Measurements from ENCODE around the gene RNF151.

RNF151 gene

DNA sequence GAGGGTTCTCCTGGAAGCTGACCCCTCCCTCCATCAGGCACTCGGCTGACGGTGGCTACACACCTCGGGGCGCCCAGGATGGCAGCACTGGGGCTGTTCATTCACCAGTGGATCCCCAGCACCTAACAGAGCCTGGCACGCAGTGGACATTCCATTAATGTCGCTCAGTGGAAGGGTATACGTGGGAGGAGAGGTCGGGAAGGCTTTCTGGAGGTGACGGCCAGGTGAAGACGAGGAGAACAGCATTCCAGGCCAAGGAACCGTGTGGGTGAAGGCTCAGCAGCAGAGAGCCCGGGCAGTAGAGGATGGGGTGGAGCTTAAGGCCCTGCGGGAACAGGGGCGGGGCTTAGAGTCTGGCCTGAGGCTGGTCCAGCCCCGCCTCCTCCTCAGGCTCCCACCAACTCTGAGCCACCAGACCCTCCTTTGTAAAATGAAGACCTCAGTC is 45.9 kb upstream of the RNF151 start:
- DNase-seq (ENCODE audit: low read depth), result no peak
- H3K4me3 ChIP-seq (ENCODE audit: low read depth, low read length), result no peak overlapping the region
- TF ChIP-seq, protein P1, sequence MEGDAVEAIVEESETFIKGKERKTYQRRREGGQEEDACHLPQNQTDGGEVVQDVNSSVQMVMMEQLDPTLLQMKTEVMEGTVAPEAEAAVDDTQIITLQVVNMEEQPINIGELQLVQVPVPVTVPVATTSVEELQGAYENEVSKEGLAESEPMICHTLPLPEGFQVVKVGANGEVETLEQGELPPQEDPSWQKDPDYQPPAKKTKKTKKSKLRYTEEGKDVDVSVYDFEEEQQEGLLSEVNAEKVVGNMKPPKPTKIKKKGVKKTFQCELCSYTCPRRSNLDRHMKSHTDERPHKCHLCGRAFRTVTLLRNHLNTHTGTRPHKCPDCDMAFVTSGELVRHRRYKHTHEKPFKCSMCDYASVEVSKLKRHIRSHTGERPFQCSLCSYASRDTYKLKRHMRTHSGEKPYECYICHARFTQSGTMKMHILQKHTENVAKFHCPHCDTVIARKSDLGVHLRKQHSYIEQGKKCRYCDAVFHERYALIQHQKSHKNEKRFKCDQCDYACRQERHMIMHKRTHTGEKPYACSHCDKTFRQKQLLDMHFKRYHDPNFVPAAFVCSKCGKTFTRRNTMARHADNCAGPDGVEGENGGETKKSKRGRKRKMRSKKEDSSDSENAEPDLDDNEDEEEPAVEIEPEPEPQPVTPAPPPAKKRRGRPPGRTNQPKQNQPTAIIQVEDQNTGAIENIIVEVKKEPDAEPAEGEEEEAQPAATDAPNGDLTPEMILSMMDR (IDR thresholded peaks at IDR 0.05; ENCODE audit: low read depth, low read length, missing control alignments), result no peak

DNA sequence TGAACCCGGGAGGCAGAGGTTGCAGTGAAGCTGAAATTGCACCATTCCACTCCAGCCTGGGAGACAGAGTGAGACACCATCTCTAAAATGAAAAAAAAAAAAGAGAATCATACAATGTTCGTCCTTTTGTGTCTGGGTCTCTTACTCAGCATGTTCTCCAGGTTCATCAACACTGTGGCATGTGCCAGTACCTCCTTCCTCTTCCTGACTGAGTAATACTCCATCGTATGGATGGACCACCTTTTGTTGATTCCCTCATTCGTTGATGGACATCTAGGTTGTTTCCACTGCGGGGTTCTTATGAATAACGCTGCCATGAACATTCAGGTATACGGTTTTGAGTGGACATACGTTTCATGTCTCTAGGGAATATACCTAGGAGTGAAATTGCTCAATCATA is 44.3 kb upstream of the RNF151 start:
- TF ChIP-seq, protein P1 (IDR thresholded peaks at IDR 0.05; ENCODE audit: low read depth, low read length, missing control alignments), result no peak
- no peak for DNase-seq (ENCODE audit: low read depth)
- H3K4me3 ChIP-seq (ENCODE audit: low read depth, low read length), result no peak overlapping the region

DNA sequence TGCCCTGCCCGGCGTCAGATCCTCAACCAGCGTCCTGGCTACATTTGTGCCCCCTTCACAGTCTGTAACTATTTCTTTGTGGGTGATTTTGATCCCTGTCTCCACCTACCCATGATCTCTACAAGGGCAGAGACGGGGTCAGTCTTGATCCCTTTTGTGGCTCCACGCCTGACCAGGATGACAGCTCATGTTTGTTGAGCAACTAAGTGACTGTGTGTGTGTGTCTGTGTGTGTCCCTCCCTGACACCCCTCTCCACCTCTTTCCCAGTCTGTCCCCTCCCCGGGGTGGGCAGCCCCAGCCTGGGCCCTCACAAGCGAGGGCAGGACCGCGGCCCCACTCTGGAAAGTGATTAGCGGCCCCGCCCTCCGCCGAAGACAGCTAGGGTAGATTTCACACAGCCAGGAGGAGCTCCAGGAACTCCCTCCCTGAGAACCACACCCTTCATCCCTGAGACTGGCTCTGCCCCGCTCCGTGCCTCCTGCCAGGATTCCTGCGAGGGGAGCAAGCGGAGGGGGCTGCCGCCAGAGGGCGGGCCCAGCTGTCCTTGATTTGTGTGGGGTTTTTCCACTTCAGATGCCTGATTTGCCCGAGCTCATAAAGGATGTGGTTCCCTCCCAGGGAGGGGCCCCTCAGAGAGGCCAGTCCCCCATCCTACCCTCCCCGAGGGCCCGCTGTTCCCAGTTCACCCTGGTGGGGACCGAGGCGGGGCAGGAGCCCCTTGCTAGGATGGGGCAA is 43.2 kb upstream of the RNF151 start:
- no peak for DNase-seq (ENCODE audit: low read depth)
- TF ChIP-seq, protein P1 (IDR thresholded peaks at IDR 0.05; ENCODE audit: low read depth, low read length, missing control alignments), result no peak
- H3K4me3 ChIP-seq (ENCODE audit: low read depth, low read length), result no peak overlapping the region

DNA sequence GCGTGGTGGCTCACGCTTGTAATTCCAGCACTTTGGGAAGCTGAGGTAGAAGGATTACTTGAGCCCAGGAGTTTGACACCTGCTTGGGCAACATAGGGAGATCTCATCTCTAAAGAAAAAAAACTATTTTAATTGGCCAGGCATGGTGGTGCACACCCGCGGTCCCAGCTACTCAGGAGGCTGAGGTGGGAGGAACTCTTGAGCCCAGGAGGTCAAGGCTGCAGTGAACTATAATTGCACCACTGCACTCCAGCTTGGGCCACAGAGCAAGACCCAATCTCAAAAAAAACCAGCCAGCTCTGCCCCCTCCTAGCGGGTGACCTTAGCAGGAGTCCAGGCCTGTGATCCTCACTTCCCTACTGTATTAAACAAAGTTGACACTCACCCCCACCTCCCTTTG is 42.6 kb upstream of the RNF151 start:
- DNase-seq (ENCODE audit: low read depth), result no peak
- no peak overlapping the region for H3K4me3 ChIP-seq (ENCODE audit: low read depth, low read length)
- TF ChIP-seq, protein P1 (IDR thresholded peaks at IDR 0.05; ENCODE audit: low read depth, low read length, missing control alignments), result no peak

DNA sequence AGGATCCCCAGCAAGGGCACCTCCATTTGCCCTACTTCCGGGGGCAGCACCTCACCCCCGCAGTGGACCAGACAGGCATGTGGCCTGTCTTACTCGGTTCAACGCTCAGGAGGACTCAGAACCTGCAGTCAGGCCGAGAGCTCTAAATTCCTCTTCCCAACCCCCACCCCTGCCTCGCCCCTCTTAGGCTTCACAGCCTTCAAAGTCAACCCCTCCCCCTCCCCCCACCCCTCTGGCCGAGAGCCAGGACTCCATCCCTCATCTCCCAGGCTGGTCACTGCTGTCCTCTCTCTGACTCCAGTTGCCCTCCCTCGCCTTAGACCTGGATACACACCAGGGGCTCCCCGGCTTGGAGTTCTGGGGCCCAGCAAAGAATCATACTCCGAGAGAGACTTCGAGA is 40.4 kb upstream of the RNF151 start:
- TF ChIP-seq, protein P1 (IDR thresholded peaks at IDR 0.05; ENCODE audit: low read depth, low read length, missing control alignments), result no peak
- DNase-seq (ENCODE audit: low read depth), result no peak
- no peak overlapping the region for H3K4me3 ChIP-seq (ENCODE audit: low read depth, low read length)

DNA sequence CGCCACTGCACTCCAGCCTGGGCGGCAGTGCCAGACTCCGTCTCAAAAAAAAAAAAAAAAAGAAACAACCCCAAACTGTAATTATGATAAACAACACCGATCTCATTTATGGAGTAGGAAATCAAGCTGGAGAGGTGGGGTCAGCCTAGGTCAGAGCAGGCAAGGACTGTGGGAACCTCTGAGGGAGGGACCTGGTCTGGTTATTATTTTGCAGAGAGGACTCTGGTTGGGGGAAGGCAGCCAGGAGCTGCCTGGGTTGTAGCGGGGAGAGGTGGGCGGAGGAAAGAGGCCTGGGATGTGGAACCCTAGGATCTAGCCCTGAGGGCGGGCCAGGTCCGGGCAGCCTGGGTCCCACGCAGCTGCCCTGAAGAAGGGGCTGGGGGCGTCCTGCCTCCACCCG is 37.6 kb upstream of the RNF151 start:
- DNase-seq (ENCODE audit: low read depth), result no peak
- TF ChIP-seq, protein P1 (IDR thresholded peaks at IDR 0.05; ENCODE audit: low read depth, low read length, missing control alignments), result no peak
- peak overlapping the region; percentile 45 for H3K4me3 ChIP-seq (ENCODE audit: low read depth, low read length)

Data from GM12864 (cell line).